PC-9 (cell line): Measurements from ENCODE around the gene OR10D3. TPM values are rescaled to one million over a fixed set of nuclear protein-coding genes. Genes with fewer than 3 reads are reported as not detected.

Experiments
- BruUV-seq: library from RNA; stranded (reverse); fragments of 400-500 nt; replicated peaks from 2 replicates; lab custom pipeline; 2021; lab: Mats Ljungman, UMichigan
- CTCF ChIA-PET: fragments of 300-600 bp; sonication (Branson Sonifier 250); formaldehyde crosslinking; loops from one replicate; lab custom pipeline; 2022; ENCODE audit warnings: antibody characterized with exemption; lab: Charles Lee
- POLR2A ChIA-PET: fragments of 300-600 bp; sonication (Branson Sonifier 250); formaldehyde crosslinking; loops from one replicate; lab custom pipeline; 2022; ENCODE audit warnings: antibody characterized with exemption; ENCODE audit not compliant: unreplicated experiment; lab: Charles Lee
- DNase-seq, 2 experiments: peaks; one replicate each; pipeline versions ENCODE4 v3.0.0 to v3.0.0-alpha.2; 2015 to 2022; ENCODE audit warnings: mixed read lengths in 1 of 2
- H2AFZ ChIP-seq: fragments of 200-600 bp; sonication (generic); 2 replicates; pipeline ENCODE4 v1.8.1; 2017; ENCODE audit warnings: antibody characterized with exemption
- H3F3A ChIP-seq: fragments of 200-600 bp; sonication (generic); 2 replicates; pipeline ENCODE4 v1.8.1; 2017; ENCODE audit warnings: antibody characterized with exemption, mild to moderate bottlenecking, low read depth; ENCODE audit not compliant: insufficient read depth
- H3K27ac ChIP-seq: fragments of 200-600 bp; sonication (generic); 2 replicates; pipeline ENCODE4 v1.6.1; 2016; ENCODE audit warnings: mixed run types
- H3K27me3 ChIP-seq: fragments of 200-600 bp; sonication (generic); 2 replicates; pipeline ENCODE4 v1.6.1; 2016; ENCODE audit warnings: low read depth, mixed run types; ENCODE audit not compliant: insufficient read depth
- H3K36me3 ChIP-seq: fragments of 200-600 bp; sonication (generic); 2 replicates; pipeline ENCODE4 v1.6.1; 2016; ENCODE audit warnings: low read depth, mixed run types
- H3K4me1 ChIP-seq: fragments of 200-600 bp; sonication (generic); replicated peaks from 2 replicates; pipeline ENCODE4 v1.6.1; 2016; ENCODE audit warnings: mixed run types; ENCODE audit not compliant: insufficient read depth
- H3K4me2 ChIP-seq: fragments of 200-600 bp; sonication (generic); 2 replicates; pipeline ENCODE4 v1.6.1; 2017; ENCODE audit warnings: mixed run types
- H3K4me3 ChIP-seq: fragments of 200-600 bp; sonication (generic); 2 replicates; pipeline ENCODE4 v1.6.1; 2016; ENCODE audit warnings: mixed run types
- H3K79me2 ChIP-seq: fragments of 200-600 bp; sonication (generic); 2 replicates; pipeline ENCODE4 v1.6.1; 2017; ENCODE audit warnings: low read depth, mixed run types
- H3K9me2 ChIP-seq: fragments of 200-600 bp; sonication (generic); 2 replicates; pipeline ENCODE4 v1.8.1; 2017; ENCODE audit warnings: mild to moderate bottlenecking; ENCODE audit not compliant: insufficient read depth
- H3K9me3 ChIP-seq: fragments of 200-600 bp; sonication (generic); 2 replicates; pipeline ENCODE4 v1.8.1; 2016; ENCODE audit warnings: low read depth; ENCODE audit not compliant: insufficient read depth
- H4K20me1 ChIP-seq: fragments of 200-600 bp; sonication (generic); 2 replicates; pipeline ENCODE4 v1.8.1; 2017; ENCODE audit not compliant: insufficient read depth
- EZH2 ChIP-seq: fragments of 200-600 bp; sonication (generic); IDR thresholded peaks from 2 replicates; pipeline ENCODE4 v1.8.0; 2017; ENCODE audit warnings: antibody characterized with exemption, low read depth
- intact Hi-C: fragments of 100-400 bp; cut with micrococcal nuclease; formaldehyde crosslinking; loops from one replicate; pipeline ENCODE4 v1.10.0; 2022; ENCODE audit not compliant: unreplicated experiment
- total RNA-seq: library from RNA; stranded (reverse); gene quantifications from 2 replicates; pipeline ENCODE4 v1.2.3, GENCODE V29; 2021
- TF ChIP-seq, protein P1 (sequence below): fragments of 200-600 bp; sonication (generic); conservative IDR thresholded peaks from 2 replicates; pipeline ENCODE4 v1.6.1; 2017; ENCODE audit warnings: mixed run types, antibody characterized with exemption, mild to moderate bottlenecking, moderate library complexity

OR10D3 gene
- total RNA-seq, 1 experiment from 2014 or later, result not detected

DNA sequence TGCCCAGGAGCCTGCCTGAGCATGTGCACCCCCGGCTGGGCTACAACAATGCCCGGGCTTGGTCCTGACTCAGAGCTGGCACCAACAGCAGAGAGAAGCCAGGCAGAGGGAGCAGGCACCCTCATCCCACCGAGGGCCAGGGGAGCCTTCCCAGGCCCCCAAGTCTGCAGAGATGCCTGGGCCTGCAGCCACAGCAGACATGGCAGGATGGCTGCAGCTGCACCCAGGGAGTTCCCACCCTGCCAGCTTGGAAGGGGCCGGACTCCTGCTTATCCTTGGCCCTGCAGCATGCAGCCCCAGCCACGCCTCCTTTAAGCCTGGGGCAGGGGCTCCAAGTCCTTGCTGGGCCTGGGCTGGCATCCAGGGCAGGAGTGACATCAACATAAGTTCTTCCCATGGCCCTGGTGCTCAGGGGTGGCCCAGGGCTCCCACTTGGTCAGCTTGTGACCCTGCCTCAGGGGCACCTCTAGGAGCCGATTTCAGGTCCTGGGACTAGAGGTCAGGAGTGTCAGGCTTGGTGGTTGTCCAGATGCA, 26.7 kb downstream of the OR10D3 start:
- TF ChIP-seq EZH2, result no peak
- TF ChIP-seq, protein P1, sequence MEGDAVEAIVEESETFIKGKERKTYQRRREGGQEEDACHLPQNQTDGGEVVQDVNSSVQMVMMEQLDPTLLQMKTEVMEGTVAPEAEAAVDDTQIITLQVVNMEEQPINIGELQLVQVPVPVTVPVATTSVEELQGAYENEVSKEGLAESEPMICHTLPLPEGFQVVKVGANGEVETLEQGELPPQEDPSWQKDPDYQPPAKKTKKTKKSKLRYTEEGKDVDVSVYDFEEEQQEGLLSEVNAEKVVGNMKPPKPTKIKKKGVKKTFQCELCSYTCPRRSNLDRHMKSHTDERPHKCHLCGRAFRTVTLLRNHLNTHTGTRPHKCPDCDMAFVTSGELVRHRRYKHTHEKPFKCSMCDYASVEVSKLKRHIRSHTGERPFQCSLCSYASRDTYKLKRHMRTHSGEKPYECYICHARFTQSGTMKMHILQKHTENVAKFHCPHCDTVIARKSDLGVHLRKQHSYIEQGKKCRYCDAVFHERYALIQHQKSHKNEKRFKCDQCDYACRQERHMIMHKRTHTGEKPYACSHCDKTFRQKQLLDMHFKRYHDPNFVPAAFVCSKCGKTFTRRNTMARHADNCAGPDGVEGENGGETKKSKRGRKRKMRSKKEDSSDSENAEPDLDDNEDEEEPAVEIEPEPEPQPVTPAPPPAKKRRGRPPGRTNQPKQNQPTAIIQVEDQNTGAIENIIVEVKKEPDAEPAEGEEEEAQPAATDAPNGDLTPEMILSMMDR, result no peak
- Histone ChIP-seq H3K36me3 (no peaks in the 10 kb centered on the region), H3K9me2 (no peaks in the 10 kb centered on the region), H3K4me1 (no peaks in the 10 kb centered on the region), H3K4me3 (no peak overlapping the region), H3K27me3 (peaks cover 14% of the 10 kb centered on the region), H3K27ac (no peak overlapping the region), H3K9me3 (no peaks in the 10 kb centered on the region), H3F3A (no peaks in the 10 kb centered on the region), H4K20me1 (no peaks in the 10 kb centered on the region), H3K4me2 (no peak overlapping the region), H3K79me2 (no peaks in the 10 kb centered on the region), H2AFZ (no peak overlapping the region)
- ChIA-PET CTCF (no interaction called here), POLR2A (no interaction called here)
- no TSS peak for BruUV-seq
- no peak for DNase-seq
- intact Hi-C loops, result no loop called here

- peaks cover 9% of the 10 kb centered on the region for H3K27me3 ChIP-seq
- H3K4me3 ChIP-seq, result no peak overlapping the region
- no peaks in the 10 kb centered on the region for H3K79me2 ChIP-seq
- H3K9me3 ChIP-seq, result no peaks in the 10 kb centered on the region
- H3K36me3 ChIP-seq, result no peaks in the 10 kb centered on the region
- no peak for DNase-seq
- POLR2A ChIA-PET, result no interaction called here
- H3F3A ChIP-seq, result no peaks in the 10 kb centered on the region
- H4K20me1 ChIP-seq, result no peaks in the 10 kb centered on the region
- no peak overlapping the region for H2AFZ ChIP-seq
- H3K4me2 ChIP-seq, result no peak overlapping the region
- TF ChIP-seq EZH2, result no peak
- TF ChIP-seq, protein P1, result no peak
- CTCF ChIA-PET, result no interaction called here
- no peaks in the 10 kb centered on the region for H3K9me2 ChIP-seq
- H3K27ac ChIP-seq, result no peak overlapping the region
- intact Hi-C loops, result no loop called here
- no peaks in the 10 kb centered on the region for H3K4me1 ChIP-seq
- BruUV-seq, result no TSS peak
Measured at GRCh38 chr11:124210421-124210820, 27.3 kb downstream of the OR10D3 start.

DNA sequence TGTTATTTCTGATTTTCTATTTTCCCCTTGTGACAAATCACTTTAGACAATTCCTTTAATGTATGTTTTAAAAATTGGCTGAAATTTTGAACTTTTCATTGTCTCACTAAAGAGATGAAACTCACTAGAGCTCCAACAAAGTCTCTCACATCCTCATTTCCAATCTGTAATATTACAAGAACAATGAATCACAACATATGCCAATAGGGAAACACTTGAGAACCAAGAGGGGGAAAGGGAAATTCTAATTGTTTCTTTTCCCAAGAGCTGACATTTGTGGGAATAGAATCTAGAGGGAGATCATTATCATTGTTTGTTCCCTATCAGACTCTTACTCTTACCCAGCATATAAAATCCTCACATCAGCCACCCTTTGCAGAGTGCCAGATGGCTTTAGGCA, 28.2 kb downstream of the OR10D3 start:
- Histone ChIP-seq H3K4me2 (no peak overlapping the region), H3F3A (no peaks in the 10 kb centered on the region), H3K4me1 (no peaks in the 10 kb centered on the region), H3K36me3 (no peaks in the 10 kb centered on the region), H4K20me1 (no peaks in the 10 kb centered on the region), H3K9me2 (no peaks in the 10 kb centered on the region), H3K79me2 (no peaks in the 10 kb centered on the region), H2AFZ (no peak overlapping the region), H3K27ac (no peak overlapping the region), H3K4me3 (no peak overlapping the region), H3K9me3 (no peaks in the 10 kb centered on the region), H3K27me3 (no peaks in the 10 kb centered on the region)
- intact Hi-C loops, result no loop called here
- POLR2A ChIA-PET, result no interaction called here
- CTCF ChIA-PET, result no interaction called here
- DNase-seq, result no peak
- BruUV-seq, result no TSS peak
- no peak for TF ChIP-seq EZH2
- TF ChIP-seq, protein P1, result no peak
